NCI-H2196 treated with DMSO at 0.1 percent for 48 hours (cell line): ENCODE results near the gene TARM1.
"Not testable (repeated sequence)": the region's sequence is repeated elsewhere in the genome, so short reads cannot be mapped to it uniquely, and the experiment has no call there.

Experiments used
- DNase-seq: peaks from one replicate; lab custom pipeline; 2025; ENCODE audit not compliant: unreplicated experiment; lab: John Stamatoyannopoulos, UW

Gene TARM1

DNA sequence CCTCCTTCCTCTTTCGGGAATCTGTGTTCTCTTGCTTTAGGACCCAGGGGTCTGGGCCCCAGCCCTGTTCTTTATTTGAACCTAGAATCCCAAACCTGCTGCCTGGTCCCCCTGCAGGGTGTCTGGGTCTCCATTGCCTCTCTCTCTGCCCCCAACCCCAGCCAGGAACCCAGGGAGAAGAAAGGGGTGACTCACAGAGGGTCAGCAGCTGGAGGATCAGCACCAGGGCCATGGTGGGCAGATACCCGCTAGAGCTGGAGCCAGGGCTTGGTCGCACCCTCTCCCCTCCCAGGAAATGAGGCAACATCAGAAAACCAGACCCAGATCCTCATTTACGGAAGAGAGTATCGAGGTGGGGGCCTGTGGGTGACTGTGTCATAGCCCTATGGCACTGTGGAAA, 19.4 kb upstream of the TARM1 start, which contains the start of gene OSCAR:
Gene OSCAR, minus strand, starts transcription at position 243 of the 400 bp plus-strand sequence. Its CDS starts 11 bp downstream, at position 232.
- no peak for DNase-seq

- not testable (repeated sequence) for DNase-seq
Observed at GRCh38 chr19:54099903-54100255, 18.7 kb upstream of the TARM1 start.

- DNase-seq = no peak
Observed at GRCh38 chr19:54099190-54099902, 18.2 kb upstream of the TARM1 start.

DNA sequence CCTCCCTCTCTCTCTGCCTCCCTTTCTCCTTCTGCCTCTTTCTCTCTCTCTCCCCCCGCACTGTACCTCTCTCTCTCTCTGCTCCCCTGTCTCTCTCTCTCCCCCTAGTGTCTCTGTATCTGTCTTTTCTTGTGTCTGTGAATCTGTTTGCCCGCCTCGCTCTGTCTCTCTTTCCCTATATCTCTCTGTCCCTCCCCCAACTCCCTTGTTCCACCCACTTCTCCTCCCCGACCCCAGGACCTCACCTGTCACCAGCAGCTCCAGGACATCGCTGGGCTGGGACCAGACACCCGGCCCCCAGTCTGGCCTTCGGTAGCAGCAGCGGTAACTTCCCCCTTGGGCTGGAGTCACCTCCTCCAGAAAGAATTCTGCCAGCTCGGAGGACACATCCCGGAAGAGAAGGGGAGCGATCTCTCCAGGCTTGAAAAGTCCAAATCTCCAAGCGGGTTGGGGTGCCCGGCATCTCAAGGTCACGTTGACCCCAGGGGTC, 15.5 kb upstream of the TARM1 start:
- no peak for DNase-seq

- DNase-seq = not testable (repeated sequence)
Observed at GRCh38 chr19:54095859-54096616, 14.9 kb upstream of the TARM1 start.

GRCh38 chr19:54095136-54095858, 14.1 kb upstream of the TARM1 start:
- no peak for DNase-seq

GRCh38 chr19:54094426-54095000, 13.3 kb upstream of the TARM1 start:
- no peak for DNase-seq

DNA sequence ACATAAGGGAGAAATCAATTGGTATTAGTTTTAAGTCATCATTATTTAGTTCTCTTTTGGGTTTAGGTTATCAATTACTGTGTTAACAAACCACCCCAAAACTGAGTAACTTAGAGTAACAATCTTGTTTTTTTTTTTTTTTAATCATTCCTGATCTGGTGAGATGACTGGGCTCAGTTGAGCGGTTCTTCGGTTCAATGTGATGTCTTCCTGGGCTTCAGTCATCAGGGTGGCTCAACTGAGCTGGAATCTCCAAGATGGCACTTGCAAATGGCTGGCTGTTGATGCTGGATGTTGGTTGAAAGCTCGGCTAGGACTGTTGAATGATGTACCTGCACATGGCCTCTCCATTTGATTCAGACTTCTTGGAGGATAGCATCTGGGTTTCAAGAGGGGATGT, 3.2 kb upstream of the TARM1 start:
- no peak for DNase-seq

- DNase-seq = no peak
Observed at GRCh38 chr19:54077334-54077733, 3.8 kb downstream of the TARM1 start.

GRCh38 chr19:54074851-54075250, 6.3 kb downstream of the TARM1 start:
- no peak for DNase-seq

DNA sequence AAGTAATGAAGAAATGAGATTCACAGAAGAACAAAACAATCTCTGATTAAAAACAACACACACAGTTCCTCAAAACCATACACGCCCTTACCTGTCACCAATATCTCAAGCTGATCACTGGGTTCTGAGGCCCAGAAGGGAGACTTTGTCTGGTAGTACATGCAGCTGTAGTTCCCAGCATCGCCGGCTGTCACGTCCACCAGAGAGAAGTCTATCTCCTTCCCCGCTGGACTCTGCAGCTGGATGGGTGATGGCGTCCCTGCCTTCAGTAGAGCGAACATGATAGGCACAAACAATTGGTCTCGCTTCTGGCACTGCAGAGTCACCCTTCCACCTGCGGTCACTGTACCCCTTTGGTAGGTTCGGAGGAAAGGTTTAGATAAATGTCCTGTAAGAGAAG, 7.3 kb downstream of the TARM1 start:
- no peak for DNase-seq

DNA sequence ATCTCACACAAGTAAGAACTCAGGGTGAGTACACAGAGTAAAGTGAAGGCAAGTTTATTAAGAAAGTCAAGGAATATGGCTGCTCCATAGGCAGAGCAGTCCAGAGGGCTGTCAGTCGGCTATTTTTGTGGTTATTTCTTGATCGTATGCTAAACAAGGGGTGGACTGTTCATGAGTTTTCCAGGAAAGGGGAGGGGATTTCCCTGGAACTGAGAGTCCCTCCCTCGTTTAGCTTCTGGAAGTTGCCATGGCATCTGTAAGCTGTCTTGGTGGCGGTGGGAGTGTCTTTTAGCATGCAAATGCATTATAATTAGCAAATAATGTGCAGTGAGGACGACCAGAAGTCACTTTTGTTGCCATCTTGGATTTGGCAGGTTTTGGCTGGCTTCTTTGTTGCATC, 11.7 kb downstream of the TARM1 start:
- no peak for DNase-seq

DNA sequence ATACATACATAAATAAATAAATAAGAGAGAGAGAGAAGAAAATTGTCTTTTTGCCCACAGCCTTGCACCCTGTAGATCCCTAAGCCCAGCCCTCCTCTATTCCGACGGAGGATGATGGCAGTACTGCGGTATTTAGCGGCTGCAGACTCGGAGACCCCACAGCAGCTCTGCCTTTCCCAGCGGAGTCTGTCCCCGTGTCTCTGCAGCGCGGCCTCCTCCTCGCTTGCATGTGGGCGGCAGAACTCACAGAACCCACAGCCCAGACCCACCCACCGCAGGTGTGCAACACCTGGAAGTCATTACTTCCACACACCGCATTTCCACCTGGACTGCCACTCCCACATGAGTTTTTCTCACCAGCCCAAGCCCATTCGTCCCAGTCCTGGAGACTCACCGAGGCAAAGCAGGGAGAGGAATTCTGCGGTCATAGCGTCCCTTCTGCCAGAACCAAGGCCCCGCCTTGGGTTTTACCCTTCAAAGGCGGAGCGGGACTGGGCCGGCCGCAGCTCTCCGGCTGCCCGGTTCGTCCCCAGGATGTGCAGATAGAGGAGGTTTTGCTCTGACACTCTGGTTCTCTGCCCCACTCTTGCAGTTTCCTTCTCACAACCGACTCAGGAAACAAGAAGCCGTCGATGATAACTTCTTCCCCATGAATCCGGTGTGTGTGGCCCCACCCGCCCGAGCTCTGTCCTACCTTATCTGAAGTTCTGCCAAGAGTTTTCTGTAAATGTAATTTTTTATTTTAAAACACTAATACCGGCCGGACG, 17.6 kb downstream of the TARM1 start, which contains the start of gene VSTM1:
Gene VSTM1, minus strand, starts transcription at position 548 of the 767 bp plus-strand sequence. Its CDS starts 120 bp downstream, at position 428.
- DNase-seq = no peak

DNA sequence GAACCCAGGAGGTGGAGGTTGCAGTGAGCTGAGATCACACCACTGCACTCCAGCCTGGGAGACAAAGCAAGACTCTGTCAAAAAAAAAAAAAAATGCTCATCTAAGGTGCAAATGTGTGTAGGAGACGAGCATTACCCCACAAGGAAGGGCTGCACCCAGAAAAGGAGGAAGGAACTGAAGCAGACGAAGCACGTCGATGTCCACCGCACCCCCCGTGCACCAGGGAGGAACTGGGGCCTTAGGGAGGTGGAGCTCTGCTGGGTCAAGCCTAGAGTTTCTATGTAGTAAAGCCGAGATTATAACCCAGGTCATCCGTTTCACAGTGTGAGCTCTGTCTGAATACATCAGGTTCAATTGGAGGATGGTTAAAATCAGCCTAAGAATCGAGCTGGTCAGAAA, 18.5 kb downstream of the TARM1 start:
- no peak for DNase-seq

- no peak for DNase-seq
Observed at GRCh38 chr19:54047616-54048015, 33.5 kb downstream of the TARM1 start.

GRCh38 chr19:54045771-54046170, 35.4 kb downstream of the TARM1 start:
- DNase-seq = no peak

GRCh38 chr19:54042989-54043388, 38.2 kb downstream of the TARM1 start:
- no peak for DNase-seq

DNA sequence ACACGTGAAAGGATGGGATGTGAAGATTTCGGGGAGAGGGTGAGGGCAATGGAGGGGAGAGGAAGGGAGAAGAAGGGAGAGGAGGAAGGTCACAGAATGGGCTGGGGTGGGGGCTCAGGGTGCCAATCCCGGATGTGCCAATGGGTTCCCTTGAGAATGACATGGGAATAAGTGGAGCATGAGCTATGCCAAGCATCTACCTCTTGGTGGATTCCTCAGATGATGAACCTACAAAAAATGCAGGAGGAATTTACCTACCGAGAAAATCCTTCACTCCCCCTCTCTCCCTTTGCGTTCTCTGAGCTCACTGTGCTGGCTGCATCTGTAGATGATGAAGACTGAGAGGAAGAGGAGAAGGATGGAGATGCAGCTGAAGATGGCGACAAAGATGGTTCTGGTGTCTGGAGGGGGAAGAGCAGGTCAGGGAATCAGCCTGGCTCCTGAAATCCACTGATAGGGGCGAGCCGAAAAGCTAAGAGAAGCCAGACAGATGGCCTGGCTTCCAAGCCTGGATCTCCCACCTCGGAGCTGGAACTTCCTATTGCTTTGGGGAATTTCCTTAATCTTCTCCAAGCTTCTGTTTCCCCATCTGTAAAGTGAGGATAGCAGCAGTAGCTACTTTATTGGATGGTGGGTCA, 39.1 kb downstream of the TARM1 start:
- no peak for DNase-seq

- DNase-seq = no peak
Observed at GRCh38 chr19:54040003-54040402, 41.2 kb downstream of the TARM1 start.

DNA sequence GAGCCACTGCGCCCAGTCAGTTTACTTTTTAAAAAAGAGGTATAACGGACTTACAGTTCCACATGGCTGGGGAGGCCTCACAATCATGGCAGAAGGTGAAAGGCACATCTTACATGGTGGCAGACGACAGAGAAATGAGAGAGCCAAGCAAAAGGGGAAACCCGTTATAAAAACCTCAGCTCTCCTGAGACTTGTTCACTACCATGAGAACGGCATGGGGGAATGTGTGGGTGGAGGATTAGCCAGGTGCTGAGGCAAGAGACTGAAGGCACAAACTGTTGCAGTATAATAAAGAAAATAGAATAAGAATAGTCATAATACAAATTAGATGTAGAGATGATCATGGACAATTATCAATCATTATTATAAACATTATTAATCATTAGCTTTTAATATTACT, 44.6 kb downstream of the TARM1 start:
- not testable (repeated sequence) for DNase-seq
